Endometrial microvascular endothelial cells (primary cell): Measurements from ENCODE around the gene MSANTD3. TPM values are rescaled to one million over a fixed set of nuclear protein-coding genes. Genes with fewer than 3 reads are reported as not detected.

ENCODE experiments used
- in situ Hi-C: cut with HindIII; loops from 2 replicates; pipeline ENCODE4 v1.10.0; 2017; ENCODE audit warnings: low sequenced_read_pairs, low pct_unique_long_range_greater_than_20kb; ENCODE audit errors: inconsistent ontology term
- total RNA-seq: library from RNA; depleted of rRNA; stranded (reverse); fragments of >200 nt; gene quantifications from one replicate; pipeline ENCODE4 v1.2.3, GENCODE V29; 2015; ENCODE audit errors: inconsistent ontology term

MSANTD3 gene
- total RNA-seq, 1 donor from 2014 or later: 92.4 TPM

- in situ Hi-C loops: loop anchor here (25.0 kb wide), 1 partner anchor 90 kb away; no protein-coding TSS in a partner anchor
Measured at GRCh38 chr9:100427366-100428263, 672 bp downstream of the MSANTD3 start.

- in situ Hi-C loops: loop anchor here (25.0 kb wide), 1 partner anchor 92 kb away; no protein-coding TSS in a partner anchor
Measured at GRCh38 chr9:100428871-100429654, 2.1 kb downstream of the MSANTD3 start.

GRCh38 chr9:100430286-100430940 lies 3.5 kb downstream of the MSANTD3 start:
- in situ Hi-C loops: loop anchor here (25.0 kb wide), 1 partner anchor 93 kb away; no protein-coding TSS in a partner anchor

DNA sequence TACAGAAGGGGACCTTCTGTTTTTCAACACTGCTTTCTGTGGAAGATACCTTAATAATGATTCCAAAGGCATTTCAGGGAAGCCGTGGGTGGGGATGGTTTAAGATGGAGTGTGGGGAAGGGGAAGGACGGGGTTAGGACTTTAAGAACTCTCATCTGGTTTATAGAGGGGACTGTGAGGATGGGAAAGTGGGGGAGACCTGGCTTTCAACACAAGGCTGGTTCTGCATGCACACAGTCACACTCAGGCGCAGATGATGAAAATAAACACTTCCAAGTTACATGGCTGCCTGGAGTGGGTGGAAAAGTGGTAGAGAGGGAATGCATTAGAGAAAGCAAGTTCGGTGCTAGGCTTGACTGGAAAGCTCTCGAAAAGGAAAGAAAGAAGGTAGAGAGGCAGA lies 4.9 kb downstream of the MSANTD3 start:
- in situ Hi-C loops: loop anchor here (25.0 kb wide), 1 partner anchor 95 kb away; no protein-coding TSS in a partner anchor

DNA sequence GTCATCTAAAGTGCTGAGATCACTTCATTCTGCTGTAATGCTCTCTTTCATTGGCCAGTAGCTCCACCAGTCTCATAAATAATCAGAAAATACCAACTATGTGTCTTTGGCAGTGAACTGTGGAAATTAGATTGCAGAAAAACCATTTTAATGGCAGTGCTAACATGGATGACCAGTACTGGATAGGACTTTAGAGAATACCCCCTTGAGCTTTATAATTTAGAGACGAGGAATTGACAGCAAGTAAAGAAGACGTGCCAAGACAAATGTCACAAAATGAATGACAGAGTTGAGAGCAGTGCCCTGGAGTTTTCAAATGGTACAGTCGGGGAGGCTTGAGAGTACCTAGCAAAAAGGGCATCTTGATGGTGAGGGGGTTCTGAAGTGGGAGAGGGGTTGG lies 5.8 kb downstream of the MSANTD3 start:
- in situ Hi-C loops: loop anchor here (25.0 kb wide), 1 partner anchor 95 kb away; no protein-coding TSS in a partner anchor

DNA sequence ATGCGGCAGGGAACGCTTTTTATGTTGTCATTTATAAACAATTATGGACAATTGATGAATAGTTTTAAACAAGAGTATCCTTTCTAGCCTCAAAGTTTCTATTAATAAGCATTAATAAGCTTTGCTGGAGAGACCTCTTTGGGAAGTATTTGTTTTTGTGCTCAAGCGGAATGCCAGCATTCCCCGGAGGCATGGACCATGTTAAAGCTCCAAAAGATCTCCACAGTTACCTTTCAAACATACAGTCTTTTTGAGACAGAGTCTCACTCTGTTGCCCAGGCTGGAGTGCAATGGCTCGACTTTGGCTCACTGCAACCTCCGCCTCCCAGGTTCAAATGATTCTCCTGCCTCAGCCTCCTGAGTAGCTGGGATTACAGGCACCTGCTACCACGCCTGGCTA lies 9.6 kb downstream of the MSANTD3 start:
- in situ Hi-C loops: loop anchor here (25.0 kb wide), 1 partner anchor 99 kb away; no protein-coding TSS in a partner anchor

- in situ Hi-C loops: loop anchor here (25.0 kb wide), 1 partner anchor 101 kb away; no protein-coding TSS in a partner anchor
Measured at GRCh38 chr9:100437860-100438805, 11.2 kb downstream of the MSANTD3 start.

DNA sequence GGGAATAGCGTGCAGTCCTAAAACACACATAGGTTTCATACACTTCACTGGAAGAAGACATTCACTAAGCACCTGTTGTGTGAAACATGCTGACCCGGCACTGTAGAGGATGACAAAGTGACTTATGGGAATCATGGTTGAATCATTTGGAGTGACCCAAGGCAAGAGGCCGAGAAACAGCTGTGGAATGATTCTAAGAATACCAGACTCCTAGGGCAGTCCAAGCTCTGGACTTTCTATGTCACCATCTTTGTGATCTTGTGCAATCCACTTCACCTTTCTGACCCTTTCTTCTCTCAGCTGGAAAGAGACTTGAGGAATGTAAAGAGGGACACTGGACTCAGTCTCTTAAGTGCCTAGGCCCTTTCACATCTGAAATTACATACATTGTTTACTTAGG lies 13.1 kb downstream of the MSANTD3 start:
- in situ Hi-C loops: loop anchor here (25.0 kb wide), 1 partner anchor 103 kb away; no protein-coding TSS in a partner anchor

DNA sequence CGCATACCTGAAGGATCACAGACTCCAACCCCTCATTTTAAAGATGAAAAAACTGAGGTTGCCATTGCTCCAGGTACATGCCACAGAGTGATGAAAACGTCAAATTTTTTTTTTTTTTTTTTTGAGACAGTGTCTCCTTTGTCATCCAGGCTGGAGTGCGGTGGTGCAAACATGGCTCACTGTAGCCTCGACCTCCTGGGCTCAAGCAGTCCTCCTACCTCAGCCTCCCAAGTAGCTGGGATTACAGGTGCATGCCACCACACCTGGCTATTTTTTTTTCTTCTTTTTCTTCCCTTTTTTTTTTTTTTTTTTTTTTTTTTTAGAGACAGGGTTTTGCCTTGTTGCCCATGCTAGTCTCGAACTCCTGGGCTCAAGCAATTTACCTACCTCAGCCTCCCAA lies 13.5 kb downstream of the MSANTD3 start:
- in situ Hi-C loops: loop anchor here (25.0 kb wide), 1 partner anchor 103 kb away; no protein-coding TSS in a partner anchor

GRCh38 chr9:100441911-100442361 lies 15.0 kb downstream of the MSANTD3 start:
- in situ Hi-C loops: loop anchor here (25.0 kb wide), 1 partner anchor 105 kb away; no protein-coding TSS in a partner anchor

DNA sequence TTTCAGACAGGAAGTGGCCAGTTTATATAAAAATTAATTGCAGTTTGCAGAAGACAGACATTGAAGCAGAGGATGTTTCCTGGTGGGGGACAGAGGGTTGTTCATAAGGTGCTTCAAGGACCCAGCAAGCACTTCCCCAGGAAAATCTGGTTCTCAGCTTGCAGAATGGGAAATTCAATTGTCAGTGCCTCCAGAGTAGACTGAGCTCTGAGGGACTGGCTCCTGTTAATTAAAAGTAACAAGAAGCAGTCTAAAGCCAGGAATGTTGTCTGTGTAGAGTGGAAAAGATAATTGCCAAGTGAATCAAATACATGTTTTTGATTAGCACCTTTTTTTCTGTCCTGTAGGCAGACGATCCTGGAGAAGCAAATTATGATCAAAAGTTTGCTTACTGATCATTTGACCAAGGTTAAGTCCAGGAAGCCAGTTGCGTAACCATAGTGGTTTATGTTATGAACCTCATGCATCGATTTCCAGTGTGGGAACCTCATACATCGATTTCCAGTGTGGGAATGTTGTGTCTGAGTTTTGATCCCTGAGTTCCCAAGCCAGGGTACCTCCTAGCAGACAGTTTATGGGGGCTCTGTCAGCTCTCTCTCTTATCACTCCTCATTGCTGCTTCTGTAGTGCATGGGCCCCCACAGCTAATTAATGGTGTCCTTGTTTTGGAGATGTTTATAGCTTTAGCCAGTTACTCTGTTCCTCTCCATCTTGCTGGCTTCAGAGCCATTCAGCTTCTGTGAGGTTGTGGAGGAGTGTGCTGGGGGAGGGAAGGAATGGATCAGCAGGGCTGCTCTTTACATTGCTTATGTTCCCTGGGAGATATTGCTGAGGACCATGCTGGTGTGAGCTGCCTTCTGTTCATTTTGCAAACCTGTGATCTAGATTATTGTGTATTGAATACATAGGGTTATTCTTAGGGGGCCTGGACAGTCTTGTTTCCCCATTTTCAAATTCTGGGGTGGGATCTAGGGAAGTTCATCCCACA lies 17.1 kb downstream of the MSANTD3 start:
- in situ Hi-C loops: loop anchor here (25.0 kb wide), 1 partner anchor 107 kb away; no protein-coding TSS in a partner anchor

DNA sequence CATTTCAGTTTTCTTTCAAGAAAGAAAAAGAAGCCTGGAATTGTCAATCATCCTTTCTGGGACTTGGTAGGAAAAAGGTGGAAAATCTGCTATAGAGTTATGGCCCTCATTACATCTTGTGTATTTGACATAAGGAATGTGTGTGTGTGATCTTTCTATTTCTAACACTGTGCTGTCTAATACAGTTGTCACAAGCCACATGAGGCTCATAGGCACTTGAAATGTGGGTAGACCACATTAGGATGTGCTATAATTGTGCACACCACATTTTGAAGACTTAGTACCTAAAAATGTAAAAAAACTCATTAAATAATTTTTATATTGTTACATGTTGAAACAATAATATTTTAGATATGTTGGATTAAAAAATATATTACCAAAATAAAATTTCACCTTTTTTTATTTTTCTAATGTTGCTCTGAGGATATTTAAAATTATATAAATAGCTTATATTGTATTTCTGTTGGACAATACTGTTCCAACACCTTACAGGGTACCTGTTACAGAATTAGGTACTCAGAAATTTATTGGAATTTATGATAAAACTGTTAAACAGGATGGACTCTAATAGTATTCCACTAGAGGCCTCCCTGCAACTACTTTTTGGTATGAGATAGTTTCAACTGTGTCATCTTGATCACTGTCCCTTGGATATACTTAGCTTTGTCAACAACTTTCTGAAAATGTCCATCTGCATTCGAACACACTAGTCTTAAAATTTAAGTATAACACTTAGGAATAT lies 18.4 kb downstream of the MSANTD3 start:
- in situ Hi-C loops: loop anchor here (25.0 kb wide), 1 partner anchor 108 kb away; no protein-coding TSS in a partner anchor

DNA sequence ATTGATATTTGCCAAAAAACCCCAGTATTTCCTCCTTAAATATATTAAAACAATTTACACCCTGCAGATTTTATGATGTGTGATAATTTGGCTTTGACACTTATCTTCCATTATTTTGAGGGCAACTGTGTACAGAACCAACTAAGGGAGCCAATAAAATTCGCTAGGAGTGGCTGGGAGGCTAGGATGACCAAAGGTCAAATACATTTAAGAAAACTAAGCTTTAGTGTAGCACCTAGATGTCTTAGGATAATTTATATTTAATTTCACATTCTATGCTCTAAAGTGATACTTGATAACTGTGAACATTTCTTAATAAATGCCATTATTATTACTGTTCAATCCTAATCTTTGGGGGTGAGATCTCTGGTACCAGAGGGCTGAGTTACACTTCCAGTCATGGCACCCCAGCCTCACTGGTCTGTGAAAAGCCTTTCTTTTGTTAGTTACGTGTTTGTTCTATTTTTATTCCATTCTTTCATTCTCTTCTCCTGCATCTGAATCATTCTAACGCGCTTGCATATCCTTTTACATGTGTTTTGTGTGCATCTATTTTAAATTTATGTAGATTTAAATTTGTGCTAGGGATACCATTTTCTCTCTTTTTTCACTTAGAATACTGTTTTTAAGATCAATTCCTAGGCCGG lies 19.1 kb downstream of the MSANTD3 start:
- in situ Hi-C loops: loop anchor here (25.0 kb wide), 1 partner anchor 109 kb away; no protein-coding TSS in a partner anchor

DNA sequence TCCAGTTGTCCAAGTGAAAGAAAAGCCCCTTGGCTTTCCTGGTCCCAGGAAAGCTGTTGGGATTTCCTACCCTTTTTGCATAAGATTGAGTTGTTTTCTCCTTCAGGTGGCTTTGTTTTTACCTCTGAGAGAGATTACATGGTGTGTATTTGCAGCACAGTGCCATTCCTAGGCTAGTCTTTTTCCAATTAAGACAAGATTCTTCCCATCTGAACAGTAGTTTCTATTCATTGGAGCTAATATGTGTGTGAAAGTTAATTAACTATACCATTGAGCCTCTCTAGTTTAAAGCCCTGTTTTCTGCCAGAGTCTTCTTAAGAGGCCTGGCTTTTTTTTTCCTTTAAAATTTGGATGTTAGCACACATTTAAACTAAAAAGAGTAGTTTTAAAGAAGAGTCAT lies 20.1 kb downstream of the MSANTD3 start:
- in situ Hi-C loops: loop anchor here (25.0 kb wide), 1 partner anchor 110 kb away; no protein-coding TSS in a partner anchor

DNA sequence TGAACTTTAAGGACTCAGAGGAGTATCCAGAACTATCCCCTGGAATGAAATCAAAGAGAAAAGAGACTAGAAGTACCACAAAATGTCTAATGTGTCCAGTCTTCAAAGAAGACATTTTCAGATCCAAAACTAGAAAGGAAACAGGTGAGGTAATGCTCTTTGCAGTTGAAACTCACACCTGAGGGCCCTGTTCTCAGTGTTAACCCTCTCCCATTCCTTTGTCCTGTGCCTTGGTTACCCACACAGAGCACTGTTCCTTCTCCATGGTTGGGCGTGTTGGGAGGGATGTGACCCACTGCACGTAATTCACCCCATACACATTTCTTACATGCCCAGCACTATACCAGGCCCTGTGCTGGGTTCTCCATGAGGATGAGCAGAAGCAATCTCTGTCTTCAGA lies 21.3 kb downstream of the MSANTD3 start:
- in situ Hi-C loops: loop anchor here (25.0 kb wide), 1 partner anchor 111 kb away; no protein-coding TSS in a partner anchor
